OCI-LY3 (cell line): ENCODE results near the gene IZUMO2.

ENCODE experiments used
- CTCF ChIP-seq: fragments of 200-600, 300-600 bp; sonication (generic); IDR thresholded peaks from 2 replicates; pipeline ENCODE4 v1.5.1; 2014; ENCODE audit warnings: antibody characterized with exemption, low read length, low read depth
- EZH2phosphoT487 ChIP-seq: fragments of 200-600 bp; shearing (Covaris generic); IDR thresholded peaks from 2 replicates; pipeline ENCODE4 v1.6.1; 2018; ENCODE audit warnings: antibody characterized with exemption, mixed run types, low read depth

GRCh38 chr19:50159078-50159477 is 4.0 kb downstream of the IZUMO2 start:
- no peak for TF ChIP-seq CTCF
- TF ChIP-seq EZH2phosphoT487, result no peak
